GM19351 (cell line): ENCODE results near the gene ARRB1.

Source experiments
- ATAC-seq: cut with Tn5 transposase; IDR thresholded peaks from one replicate; pipeline ENCODE4 v1.9.1; 2021; ENCODE audit warnings: mild to moderate bottlenecking, moderate library complexity; ENCODE audit not compliant: unreplicated experiment

ARRB1 gene

DNA sequence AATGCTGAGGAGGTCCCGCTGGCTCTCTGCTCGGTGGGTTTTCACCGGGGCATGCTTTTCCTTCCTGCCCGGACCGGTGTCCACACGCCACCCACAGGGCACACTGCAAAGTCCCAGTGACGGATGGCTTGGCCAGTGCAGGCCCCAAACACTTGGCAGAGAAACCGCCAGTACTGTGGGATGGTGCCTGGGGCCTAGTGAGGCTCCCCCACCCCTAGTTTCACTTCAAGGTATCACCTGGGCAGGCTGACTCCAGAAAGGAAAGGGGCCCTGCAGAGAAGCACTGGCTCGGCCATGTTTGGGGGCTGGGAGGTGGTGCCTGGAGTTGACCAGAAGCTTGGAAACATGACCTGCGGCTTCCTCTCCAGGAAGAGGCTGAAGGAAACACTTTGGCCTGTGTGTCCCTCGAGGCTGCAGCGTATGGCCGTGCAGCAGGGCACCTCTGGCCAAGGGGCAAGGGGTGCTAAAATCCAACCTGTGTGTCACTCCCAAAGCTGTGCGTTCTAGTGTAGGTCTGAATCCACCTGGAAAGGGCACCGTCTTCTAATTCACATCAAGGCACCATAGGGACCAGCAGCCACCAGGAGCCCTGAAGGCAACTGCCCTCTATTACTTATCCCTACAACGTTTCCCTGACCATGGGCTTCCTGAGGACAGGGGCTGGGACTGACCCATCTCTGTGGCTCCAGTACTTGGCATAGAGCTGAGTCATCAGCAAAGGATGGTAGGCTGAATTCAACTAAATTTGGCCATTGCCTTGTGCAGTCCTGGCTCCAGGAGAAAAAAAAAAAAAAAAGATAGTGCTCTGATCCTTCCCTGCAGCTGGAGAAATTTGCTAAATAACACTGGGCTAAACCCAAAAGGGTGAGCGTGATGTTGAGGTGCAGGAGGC, 88.3 kb downstream of the ARRB1 start:
- ATAC-seq: no peak

DNA sequence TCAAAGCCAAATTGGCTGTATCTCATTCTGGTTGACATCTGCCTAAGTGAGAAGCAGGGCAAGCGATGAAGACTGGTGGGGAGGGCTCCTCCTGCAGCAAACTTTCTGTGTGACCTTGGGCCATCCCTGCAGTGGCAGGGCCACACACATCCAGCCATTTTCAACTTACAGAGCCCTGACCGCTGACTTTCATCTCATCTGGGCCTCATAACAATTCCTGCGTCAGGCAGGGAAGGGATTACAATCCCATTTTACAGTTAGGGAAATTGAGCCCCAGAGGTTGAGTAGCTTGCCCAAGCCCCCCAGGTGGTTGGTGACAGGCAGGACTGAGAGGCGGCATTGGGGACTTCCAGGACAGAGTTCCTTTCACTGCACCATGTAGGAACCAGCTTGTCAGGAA, 89.0 kb downstream of the ARRB1 start:
- no peak for ATAC-seq

DNA sequence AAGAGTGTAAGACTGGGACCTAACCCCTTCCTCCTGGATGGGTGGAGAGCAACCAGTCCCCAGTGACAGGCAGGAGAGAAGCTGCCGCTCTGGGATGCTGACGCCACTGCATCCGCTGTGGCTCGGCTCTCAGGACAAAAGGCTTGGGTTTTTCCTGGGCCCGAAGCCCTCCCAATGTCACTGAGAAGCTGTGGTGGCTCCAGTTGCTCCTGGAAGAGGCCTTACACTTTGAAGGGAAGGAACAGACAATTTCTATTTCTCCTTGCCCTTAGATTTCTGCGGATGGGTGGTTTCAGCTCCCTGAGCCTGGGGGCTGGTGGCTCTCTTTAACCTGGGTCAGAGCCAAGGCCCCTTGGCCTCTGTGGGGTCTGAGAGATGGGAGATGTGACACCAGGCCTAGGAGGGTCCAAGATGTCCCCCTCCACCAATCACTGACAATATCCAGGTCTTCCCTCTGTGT, 89.5 kb downstream of the ARRB1 start:
- ATAC-seq: no peak

DNA sequence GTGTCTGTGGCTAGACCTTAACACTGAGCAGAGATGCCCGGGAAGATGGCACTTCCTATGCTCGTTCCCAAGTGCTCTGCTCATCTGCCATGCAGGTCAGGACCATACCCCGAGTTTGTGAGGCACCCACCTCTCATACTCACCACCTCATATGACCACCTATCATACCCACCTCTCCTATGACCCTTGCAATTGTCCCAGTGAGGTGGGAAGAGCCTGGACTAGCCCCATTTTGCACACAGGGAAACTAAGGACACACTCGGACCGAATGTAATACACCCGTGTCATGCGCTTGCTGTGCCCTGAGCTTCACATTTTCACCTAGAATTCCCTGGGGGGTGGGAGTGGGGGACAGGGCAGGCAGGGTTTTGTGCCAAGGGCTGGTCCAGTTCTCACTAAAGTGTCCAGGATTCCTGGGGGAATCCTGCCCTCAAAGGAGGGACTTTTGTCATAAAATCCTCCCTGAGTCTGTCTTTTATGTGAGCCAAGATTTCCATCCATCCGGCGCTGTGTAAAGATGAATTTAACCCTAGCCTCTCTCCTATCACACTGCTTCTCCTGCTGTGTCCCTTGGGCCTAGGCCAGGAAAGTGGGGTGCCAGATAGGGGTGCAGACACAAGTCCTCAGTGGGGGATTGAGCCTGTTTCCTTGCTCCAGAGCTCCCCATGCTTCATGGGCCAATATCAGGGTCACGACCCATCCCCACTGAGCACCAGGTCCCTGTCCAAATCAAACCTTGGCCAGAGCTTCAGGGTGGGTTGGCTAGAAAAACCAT, 90.9 kb downstream of the ARRB1 start:
- ATAC-seq: no peak

DNA sequence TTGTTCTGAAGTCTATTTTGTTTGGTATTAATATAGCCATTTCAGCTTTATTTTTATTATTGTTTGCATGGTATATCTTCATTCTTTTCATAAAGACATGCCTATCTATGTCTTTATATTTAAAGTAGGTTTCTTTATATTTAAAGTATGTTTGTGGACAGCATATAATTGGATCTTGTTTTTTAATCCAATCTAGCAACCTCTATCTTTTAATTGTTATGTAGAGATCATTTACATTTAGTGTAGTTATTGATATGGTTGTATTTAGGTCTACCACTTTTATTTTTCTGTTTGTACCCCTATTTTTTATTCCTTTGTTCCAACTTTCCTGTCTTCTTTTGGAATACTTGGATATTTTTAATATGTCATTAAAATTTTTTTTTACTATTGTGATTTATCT, 97.1 kb downstream of the ARRB1 start:
- no peak for ATAC-seq

DNA sequence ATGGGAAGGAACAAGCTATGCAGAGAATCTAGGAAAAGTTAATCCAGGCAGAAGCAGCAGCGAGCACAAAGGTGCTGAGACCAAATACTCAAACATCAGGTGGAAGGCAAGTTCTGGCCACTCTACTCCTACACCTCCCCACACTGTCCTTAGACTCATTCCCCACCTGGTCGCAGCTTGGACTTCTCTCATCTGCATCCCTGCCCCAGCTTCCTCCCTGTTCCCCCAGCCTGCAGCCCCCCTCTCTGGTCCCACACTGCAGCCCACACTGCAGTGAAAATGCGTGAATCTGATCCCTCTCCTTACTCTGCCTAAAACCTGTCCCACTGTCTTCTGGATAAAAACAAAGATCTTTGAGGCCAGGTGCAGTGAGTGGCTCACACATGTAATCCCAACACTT, 101.8 kb downstream of the ARRB1 start:
- ATAC-seq: no peak

DNA sequence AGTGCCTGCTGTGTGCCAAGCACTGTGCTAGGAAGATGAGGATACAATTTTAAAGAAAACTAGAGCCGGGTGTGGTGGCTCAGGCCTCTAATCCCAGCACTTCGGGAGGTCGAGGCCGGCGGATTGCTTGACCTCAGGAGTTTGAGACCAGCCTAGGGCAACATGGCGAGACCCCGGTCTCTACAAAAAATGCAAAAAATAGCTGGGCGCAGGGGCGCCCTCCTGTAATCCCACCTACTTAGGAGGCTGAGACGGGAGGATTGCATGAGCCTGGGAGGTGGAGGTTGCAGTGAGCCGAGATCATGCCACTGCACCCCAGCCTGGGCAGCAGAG, 102.6 kb downstream of the ARRB1 start:
- no peak for ATAC-seq

DNA sequence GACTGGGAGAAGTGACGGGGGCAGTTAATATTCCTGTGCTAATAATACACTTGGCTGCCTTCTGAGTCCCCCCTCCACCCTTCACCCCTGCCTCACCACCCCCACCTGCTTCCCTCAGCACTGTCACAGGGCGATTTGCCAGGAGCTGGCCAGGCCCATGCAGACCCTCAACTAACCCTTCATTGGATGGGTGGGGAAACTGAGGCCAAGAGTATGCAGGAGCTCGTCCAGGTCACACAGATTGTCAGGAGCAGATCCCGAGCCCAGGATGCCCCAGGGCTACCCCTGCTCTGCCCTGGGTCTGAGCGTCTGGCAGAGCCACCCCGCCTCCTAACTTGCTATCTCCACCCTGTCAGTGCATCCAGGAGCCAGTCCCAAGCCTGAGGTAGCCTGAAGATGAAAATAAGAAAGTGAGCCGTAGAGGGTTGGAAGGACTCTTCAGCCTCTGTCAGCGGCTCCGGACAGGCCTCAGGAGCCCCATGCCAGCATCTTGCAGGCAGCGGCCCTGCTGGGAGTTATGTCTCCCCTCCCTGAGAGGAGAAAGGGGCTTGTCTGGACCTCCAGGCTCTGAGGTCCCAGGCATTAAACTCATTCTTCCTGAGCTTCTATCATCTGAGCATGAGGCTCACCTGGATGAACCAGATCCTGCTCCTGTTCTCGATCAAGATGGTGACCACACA, 104.7 kb downstream of the ARRB1 start:
- no peak for ATAC-seq

DNA sequence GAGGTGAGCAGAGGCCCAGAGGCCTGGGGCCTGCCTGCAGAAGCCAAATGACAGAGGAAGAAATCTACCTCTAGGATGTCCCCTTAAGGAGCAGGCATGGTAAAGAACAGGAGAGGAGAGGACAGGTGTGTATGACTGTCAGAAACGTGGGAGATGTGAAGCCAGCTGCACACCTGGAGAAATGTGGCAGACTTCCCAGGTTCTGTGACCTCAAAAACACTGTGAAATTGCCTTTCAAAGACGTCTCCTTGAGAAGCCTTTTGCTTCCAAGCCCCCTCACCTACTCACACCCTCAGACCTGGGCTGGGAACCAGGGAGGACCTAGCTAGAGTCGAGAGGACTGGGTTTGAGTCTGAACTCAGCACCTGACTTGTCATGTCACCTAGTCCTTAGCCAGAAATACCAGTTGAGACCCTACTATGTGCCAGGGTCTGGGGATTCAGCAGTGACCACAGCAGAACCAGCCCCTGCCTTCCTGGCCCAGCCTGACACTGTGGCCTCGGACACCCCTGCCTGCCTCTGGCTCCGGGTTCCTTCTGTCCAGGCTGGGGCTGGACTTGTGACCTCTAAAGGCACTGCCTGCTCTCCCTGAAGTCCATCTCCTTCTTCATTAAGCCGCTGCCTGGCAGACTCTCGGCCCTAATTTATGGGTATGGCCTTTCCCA, 105.3 kb downstream of the ARRB1 start:
- no peak for ATAC-seq

DNA sequence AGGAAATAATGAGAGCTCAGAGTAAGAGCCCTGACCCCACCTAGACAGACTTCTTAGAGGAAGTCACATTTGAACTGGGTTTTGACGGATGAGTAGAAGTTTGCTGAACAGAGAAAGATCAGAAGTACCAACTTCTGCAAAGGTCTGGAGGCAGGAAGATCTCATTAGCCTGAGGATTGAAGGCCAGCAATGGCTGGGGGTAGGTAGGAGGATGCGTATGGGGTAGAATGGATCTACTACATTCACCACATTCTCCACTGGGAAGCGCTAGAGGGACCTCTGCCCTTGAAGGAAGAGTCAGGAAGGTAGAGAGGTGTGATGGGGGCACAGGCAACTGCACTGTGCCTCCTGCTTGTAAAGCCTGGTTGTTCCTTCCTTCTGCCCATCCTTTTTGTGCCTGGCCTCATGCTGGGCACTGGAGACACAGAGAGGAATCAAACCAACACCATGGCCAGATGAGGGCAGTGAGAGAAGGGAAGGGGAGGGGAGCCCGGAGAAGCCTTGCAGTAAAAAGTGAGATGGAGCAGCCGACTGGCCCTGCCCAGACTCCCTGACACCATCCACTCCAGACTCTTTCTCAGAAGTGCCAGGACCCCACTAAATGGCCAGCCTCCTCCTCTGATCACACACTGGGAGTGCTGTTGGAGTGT, 106.0 kb downstream of the ARRB1 start:
- ATAC-seq: no peak

DNA sequence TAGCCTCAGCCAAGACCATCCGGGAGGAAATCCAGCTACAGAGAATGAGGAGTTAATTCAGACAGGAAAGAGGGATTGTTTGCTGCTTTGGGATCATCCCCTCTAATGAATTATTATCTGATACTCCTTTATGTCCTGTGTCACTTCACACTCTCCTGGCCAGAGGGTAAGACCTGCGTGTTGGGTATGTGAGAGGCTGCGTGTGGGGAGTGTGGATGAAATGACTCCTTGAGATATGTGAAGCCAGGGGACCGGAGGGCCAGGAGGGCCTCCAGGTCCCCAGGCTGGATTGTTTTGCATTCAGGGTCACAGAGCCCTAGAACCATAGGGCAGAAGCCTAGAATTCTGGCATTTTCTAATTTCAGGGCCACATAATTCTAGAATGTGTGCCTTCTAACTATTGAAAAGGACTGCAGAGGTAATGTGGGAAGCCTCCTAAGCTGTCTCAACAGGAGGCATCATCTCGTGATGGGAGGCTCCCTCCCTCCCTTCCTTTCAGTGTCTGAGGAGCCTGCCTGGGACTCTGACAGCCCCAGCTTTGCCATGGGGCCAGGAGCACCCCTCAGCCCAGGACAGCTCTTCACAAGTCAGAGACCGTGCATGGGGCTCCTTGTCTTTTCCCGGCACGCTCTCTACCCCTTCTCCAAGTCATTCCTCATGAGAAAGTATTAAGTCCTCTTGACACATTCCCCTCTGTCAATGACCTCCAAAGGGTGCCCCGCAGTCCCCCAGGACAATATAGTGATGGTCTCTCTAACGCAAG, 107.2 kb downstream of the ARRB1 start:
- no peak for ATAC-seq

DNA sequence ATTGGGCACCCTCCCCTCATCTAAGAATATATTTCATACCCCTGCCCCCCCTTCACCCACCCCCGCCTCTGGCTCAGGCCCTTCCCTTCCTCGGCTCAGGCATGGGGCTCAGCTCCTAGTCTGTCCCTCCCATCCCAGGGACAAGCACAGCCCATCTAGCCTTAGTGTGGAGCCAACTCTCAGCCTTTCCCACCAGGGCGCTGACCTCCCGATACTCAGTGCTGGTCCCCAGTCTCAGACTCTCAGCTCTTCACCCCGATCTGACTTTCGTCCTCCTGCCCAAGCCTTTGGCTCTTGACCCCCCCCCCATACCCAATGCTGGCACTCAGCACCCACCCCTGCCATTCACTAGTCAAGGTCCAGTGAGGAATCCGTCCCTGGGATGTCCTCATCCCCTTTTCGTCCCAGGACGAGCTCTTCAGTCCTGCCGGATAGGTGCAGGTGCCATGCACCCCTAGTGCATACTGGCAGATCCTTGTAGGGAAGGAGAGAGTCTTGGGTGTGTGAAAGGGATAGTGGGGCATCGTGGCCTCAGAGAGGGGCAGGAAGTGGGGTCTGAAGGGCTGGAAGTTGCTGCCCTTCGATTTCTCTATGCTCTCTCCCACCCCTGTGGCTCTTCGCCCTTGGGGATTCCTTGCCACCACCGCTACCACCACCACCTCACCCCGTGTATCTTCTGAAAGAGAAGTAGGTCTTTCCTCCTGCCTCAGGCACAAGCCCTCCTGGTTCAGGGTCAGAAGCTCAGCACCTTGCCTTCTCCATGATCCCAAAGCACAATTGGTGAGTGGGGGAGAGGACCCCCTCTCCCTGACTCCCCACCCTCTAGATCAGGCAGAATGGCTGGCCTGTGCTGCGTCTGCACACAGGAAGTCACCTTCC, 108.5 kb downstream of the ARRB1 start:
- no peak for ATAC-seq

DNA sequence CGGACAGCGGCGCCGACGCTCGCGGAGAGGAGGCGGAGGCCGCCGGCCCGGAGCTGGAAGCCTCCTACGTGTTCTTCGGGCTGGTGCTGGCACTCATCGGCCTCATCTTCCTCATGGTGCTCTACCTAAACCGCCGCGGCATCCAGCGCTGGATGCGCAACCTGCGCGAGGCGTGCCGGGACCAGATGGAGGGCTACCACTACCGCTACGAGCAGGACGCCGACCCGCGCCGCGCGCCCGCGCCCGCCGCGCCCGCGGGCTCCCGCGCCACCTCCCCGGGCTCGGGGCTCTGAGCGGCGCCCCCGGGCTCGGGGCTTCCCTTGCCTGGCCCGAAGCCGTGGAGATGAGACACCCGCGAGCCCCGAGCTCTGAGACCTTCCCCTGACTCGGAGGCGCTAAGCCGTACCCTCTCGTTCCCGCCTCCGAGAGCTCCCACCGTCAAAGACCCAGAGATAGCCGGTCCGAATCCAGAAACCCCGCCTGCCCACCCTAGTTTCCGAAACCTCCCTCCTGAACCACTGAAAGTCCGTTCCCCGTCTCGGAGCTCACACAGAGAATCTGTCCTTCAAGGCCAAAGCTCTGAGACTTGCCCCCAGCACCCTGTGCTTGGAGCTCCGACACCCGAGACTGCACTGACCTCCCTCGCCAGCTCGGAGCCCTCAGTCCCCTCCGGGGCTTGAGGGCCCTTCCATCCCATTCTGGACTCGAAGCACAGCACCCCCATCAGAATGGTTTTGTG, 109.4 kb downstream of the ARRB1 start:
- no peak for ATAC-seq

DNA sequence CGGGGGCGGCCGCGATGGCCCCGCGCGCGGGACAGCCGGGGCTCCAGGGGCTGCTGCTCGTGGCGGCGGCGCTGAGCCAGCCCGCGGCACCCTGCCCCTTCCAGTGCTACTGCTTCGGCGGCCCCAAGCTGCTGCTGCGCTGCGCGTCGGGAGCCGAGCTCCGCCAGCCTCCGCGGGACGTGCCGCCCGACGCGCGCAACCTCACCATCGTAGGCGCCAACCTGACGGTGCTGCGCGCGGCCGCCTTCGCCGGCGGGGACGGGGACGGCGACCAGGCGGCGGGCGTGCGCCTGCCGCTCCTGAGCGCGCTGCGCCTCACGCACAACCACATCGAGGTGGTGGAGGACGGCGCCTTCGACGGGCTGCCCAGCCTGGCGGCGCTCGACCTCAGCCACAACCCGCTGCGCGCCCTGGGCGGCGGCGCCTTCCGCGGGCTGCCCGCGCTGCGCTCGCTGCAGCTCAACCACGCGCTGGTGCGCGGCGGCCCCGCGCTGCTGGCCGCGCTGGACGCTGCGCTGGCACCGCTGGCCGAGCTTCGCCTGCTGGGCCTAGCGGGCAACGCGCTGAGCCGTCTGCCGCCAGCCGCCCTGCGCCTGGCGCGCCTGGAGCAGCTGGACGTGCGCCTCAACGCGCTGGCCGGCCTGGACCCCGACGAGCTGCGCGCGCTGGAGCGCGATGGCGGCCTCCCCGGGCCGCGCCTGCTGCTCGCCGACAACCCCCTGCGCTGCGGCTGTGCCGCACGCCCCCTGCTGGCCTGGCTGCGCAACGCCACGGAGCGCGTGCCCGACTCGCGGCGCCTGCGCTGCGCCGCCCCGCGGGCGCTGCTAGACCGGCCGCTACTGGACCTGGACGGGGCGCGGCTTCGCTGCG, 110.2 kb downstream of the ARRB1 start:
- ATAC-seq: peak; percentile 90

DNA sequence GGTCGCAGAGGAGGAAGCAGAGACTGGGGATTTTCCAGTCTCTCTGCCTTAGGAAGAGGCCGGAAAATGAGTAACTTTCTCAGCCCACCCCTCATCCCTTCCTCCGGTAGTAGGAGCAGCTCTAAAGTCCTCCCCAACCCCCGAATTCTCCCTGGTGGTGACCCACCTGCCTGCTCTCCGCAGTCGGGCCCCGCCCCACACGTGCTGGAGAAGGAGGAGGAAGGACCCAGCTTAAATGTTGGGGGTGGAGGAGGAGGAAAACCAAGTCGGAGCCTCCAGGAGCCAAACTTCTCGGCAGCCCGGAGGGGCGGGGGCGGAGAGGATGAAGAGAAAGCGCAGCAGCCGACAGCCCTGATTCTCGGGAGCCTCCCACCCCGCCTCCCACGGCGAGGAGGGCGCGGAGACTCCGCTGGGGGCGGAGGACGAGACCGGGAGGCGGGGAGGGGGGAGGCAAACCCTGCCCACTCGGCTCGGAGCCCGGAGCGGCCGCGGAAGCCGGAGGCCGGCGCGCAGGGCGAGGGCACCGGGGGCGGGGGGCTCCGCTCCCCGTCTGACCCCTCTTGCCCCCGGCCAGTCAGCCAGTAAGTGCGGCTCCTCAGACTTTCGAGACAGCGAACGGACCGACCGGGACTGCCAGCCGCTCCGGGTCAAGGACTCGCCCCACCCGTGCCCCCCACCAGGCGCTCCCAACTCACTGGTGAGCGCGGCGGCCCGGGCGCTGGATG, 111.0 kb downstream of the ARRB1 start, which contains the start of gene TPBGL:
TPBGL (plus strand) TSS at position 464 of the 725 bp plus-strand sequence. CDS start 276 bp downstream, outside the sequence.
- ATAC-seq: no peak

DNA sequence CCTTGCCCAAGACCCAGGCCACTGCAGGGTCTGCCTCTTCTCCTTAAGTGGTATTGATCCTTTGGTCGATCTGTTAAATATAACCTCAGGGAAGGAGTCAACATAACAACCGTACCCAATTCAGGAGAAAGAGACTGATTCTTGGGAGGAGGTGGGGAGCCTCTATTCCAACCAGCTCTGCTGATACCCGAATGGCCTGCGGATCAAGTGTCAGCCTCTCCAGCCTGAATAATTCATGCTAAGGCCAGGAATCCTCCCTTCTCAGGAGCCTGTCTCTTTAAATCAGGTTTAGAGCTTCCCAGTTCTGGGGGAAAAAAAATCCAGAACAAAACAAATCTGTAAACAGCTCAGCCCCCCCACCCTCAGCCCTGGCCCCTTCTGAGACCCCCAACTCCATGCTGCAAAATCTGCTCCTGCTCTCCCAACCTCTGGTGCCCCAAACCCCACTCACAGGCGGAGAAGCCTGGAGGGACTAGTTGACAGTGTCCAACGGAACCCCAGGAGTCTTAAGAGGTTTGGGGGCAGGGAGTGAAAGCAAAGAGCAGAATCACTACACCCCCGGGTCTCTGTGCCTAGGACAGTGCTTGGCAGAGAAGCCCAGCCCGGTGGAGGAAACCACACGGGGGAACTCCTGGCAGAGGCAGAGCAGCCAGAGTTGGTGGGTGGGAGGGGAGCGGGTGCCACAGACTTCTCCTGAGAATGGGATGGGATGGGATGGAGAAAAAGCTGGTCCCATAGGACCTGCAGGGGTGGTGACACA, 111.8 kb downstream of the ARRB1 start:
- no peak for ATAC-seq
